Measurements from ENCODE around the gene ODAM. TPM values are rescaled to one million over a fixed set of nuclear protein-coding genes. Genes with fewer than 3 reads are reported as not detected.

ODAM gene
- total and polyA plus RNA-seq, 2 of the 8 experiments (the other 6 are each of a cell fraction or from before 2014, with no cell fraction given): 0.21 TPM; not detected in 1

- H3K27me3 ChIP-seq (replicated peaks in 1 of 4; ENCODE audit: control insufficient read depth in 3 of 4, extremely low read depth in 1 of 4, insufficient read depth in 3 of 4, low read length in 3 of 4): no peaks in the 10 kb centered on the region
- H3K23ac ChIP-seq (ENCODE audit: insufficient read length): no peak overlapping the region
- no peak overlapping the region for H2AK5ac ChIP-seq (ENCODE audit: low read depth, low read length)
- no peak overlapping the region for H4K5ac ChIP-seq (ENCODE audit: insufficient read length, low read depth, low read length)
- no peak overlapping the region for H3K56ac ChIP-seq (replicated peaks; ENCODE audit: insufficient read length, low read depth, low read length)
- H2BK5ac ChIP-seq (ENCODE audit: low read depth, low read length): no peak overlapping the region
- H2BK12ac ChIP-seq (ENCODE audit: low read depth, low read length): no peak overlapping the region
- WGBS, 2 experiments (ENCODE audit: extremely low coverage in 1 of 2, insufficient coverage in 1 of 2, insufficient read length in 1 of 2, insufficient replicate concordance in 2 of 2, low coverage in 1 of 2, low lambda C conversion rate in 2 of 2, missing lambda C conversion rate in 1 of 2): 100% methylated on average over 1 of the region's 1 CpG; no CpG with 5 or more reads in 1 of the 2 experiments
- 0 out of 2 replicates have a peak overlapping the region, but pooled peaks have one; percentile 50 for H2AFZ ChIP-seq (ENCODE audit: low read length)
- no peaks in the 10 kb centered on the region for H4K20me1 ChIP-seq (replicated peaks in 1 of 2; ENCODE audit: control insufficient read depth in 1 of 2, insufficient read depth in 2 of 2, low read length in 2 of 2)
- H2BK20ac ChIP-seq (ENCODE audit: low read length): no peak overlapping the region
- H3K27ac ChIP-seq (ENCODE audit: low read depth, low read length): no peak overlapping the region
- FAIRE-seq (no peak), DNase-seq (ENCODE audit: low read depth in 1 of 2, low spot score in 2 of 2) (no peak)
- no peak overlapping the region for H2BK15ac ChIP-seq (ENCODE audit: low read length)
- CTCF ChIA-PET (ENCODE audit: partially characterized antibody): interaction anchor here (0.9 to 1.5 kb wide), 3 partner anchors 10 to 289 kb away, joined by 3 to 4 read pairs (median 4); no protein-coding TSS in a partner anchor
- H3K4me2 ChIP-seq (ENCODE audit: insufficient read depth in 1 of 2, low read depth in 2 of 2, low read length in 2 of 2): no peak overlapping the region
- H3K79me1 ChIP-seq (ENCODE audit: low read depth, low read length): no peaks in the 10 kb centered on the region
- no peaks in the 10 kb centered on the region for H3K79me2 ChIP-seq (ENCODE audit: control insufficient read depth in 1 of 2, insufficient read depth in 2 of 2, low read length in 2 of 2)
- no peak overlapping the region for H3K4ac ChIP-seq (replicated peaks; ENCODE audit: insufficient read length, low read depth, low read length)
- H3K23me2 ChIP-seq (ENCODE audit: low read depth, low read length): peaks cover 2% of the 10 kb centered on the region; the same call in 1 of the 2 replicates
- POLR2A ChIA-PET (ENCODE audit: partially characterized antibody): no interaction called here
- no peak overlapping the region for H3K9ac ChIP-seq (replicated peaks in 1 of 4; ENCODE audit: extremely low read depth in 1 of 4, low read depth in 3 of 4, low read length in 3 of 4)
- H3K4me3 ChIP-seq (ENCODE audit: extremely low read depth in 1 of 4, insufficient read depth in 2 of 4, low read depth in 3 of 4, low read length in 4 of 4): no peak overlapping the region
- H3K14ac ChIP-seq (ENCODE audit: insufficient read length): no peak overlapping the region
- no peak overlapping the region for H4K91ac ChIP-seq (replicated peaks; ENCODE audit: insufficient read length, low read length)
- no peak overlapping the region for H3K18ac ChIP-seq (ENCODE audit: extremely low read depth, low read length)
- no peaks in the 10 kb centered on the region for H3K4me1 ChIP-seq (replicated peaks in 1 of 4; ENCODE audit: control insufficient read depth in 3 of 4, insufficient read depth in 4 of 4, low read length in 3 of 4)
- H4K8ac ChIP-seq (ENCODE audit: extremely low read depth, insufficient read depth, low read length): no peak overlapping the region
- H2BK120ac ChIP-seq (replicated peaks; ENCODE audit: low read depth, low read length): no peak overlapping the region
- H3K36me3 ChIP-seq (ENCODE audit: control insufficient read depth in 2 of 4, insufficient read depth in 4 of 4, low read length in 3 of 4): no peaks in the 10 kb centered on the region
- H3K9me3 ChIP-seq (ENCODE audit: insufficient read depth in 2 of 2, low read depth in 1 of 2, low read length in 1 of 2): no peaks in the 10 kb centered on the region
- TF ChIP-seq EP300 (IDR thresholded peaks at IDR 0.05; ENCODE audit: borderline replicate concordance in 1 of 2, low read depth in 2 of 2, low read length in 2 of 2) (no peak), YY1 (IDR thresholded peaks at IDR 0.05; ENCODE audit: low read depth, low read length) (no peak), HDAC6 (IDR thresholded peaks at IDR 0.05; ENCODE audit: low read depth, low read length) (no peak), EZH2 (IDR thresholded peaks at IDR 0.05; ENCODE audit: low read depth, low read length, severe bottlenecking) (no peak), SIX5 (IDR thresholded peaks at IDR 0.05; ENCODE audit: low read depth, low read length) (no peak), TCF12 (IDR thresholded peaks at IDR 0.05; ENCODE audit: low read depth, low read length) (no peak), KDM5A (IDR thresholded peaks at IDR 0.05; ENCODE audit: low read length) (no peak), CEBPB (IDR thresholded peaks at IDR 0.05; ENCODE audit: low read depth, low read length) (no peak), CBX8 (IDR thresholded peaks at IDR 0.05; ENCODE audit: borderline replicate concordance, low read depth, low read length) (no peak), ATF3 (IDR thresholded peaks at IDR 0.05; ENCODE audit: insufficient read depth, low read depth, low read length) (no peak), SRF (IDR thresholded peaks at IDR 0.05; ENCODE audit: low read depth, low read length) (no peak), RAD21 (IDR thresholded peaks at IDR 0.05 in 1 of 2, conservative IDR thresholded peaks at IDR 0.05 in 1 of 2; ENCODE audit: low read depth in 2 of 2, low read length in 2 of 2) (no peak), BCL11A (IDR thresholded peaks at IDR 0.05; ENCODE audit: low read depth in 2 of 2, low read length in 2 of 2) (no peak), ASH2L (IDR thresholded peaks at IDR 0.05; ENCODE audit: low read length) (no peak)
Observed at GRCh38 chr4:70187216-70187615, 8.3 kb upstream of the ODAM start.
